NCI-H128 (cell line): ENCODE measurements around the gene NTN1.
"Not testable (repeated sequence)": the region's sequence is repeated elsewhere in the genome, so short reads cannot be mapped to it uniquely, and the experiment has no call there.

Experiments used
- DNase-seq: peaks from one replicate; lab custom pipeline; 2025; ENCODE audit not compliant: unreplicated experiment; lab: John Stamatoyannopoulos, UW

Gene NTN1

GRCh38 chr17:9080296-9080914 is 59.1 kb downstream of the NTN1 start:
- no peak for DNase-seq

GRCh38 chr17:9080983-9081382 is 59.7 kb downstream of the NTN1 start:
- DNase-seq: no peak

GRCh38 chr17:9086577-9086976 is 65.3 kb downstream of the NTN1 start:
- DNase-seq: no peak

GRCh38 chr17:9087921-9088320 is 66.6 kb downstream of the NTN1 start:
- no peak for DNase-seq

GRCh38 chr17:9090641-9091096 is 69.4 kb downstream of the NTN1 start:
- no peak for DNase-seq

- DNase-seq: no peak
Measured at GRCh38 chr17:9094193-9094592, 72.9 kb downstream of the NTN1 start.

- DNase-seq: no peak
Measured at GRCh38 chr17:9095390-9095789, 74.1 kb downstream of the NTN1 start.

- no peak for DNase-seq
Measured at GRCh38 chr17:9098242-9098825, 77.0 kb downstream of the NTN1 start.

GRCh38 chr17:9101356-9101755 is 80.0 kb downstream of the NTN1 start:
- no peak for DNase-seq

GRCh38 chr17:9103193-9103592 is 81.9 kb downstream of the NTN1 start:
- not testable (repeated sequence) for DNase-seq

GRCh38 chr17:9104370-9105041 is 83.2 kb downstream of the NTN1 start:
- no peak for DNase-seq

- DNase-seq: no peak
Measured at GRCh38 chr17:9105068-9105868, 84.0 kb downstream of the NTN1 start.

- not testable (repeated sequence) for DNase-seq
Measured at GRCh38 chr17:9106278-9106677, 85.0 kb downstream of the NTN1 start.

GRCh38 chr17:9107527-9107926 is 86.2 kb downstream of the NTN1 start:
- DNase-seq: no peak

GRCh38 chr17:9108146-9108545 is 86.8 kb downstream of the NTN1 start:
- no peak for DNase-seq

GRCh38 chr17:9109933-9110332 is 88.6 kb downstream of the NTN1 start:
- no peak for DNase-seq

GRCh38 chr17:9110501-9110900 is 89.2 kb downstream of the NTN1 start:
- DNase-seq: no peak

- DNase-seq: no peak
Measured at GRCh38 chr17:9115214-9116191, 94.2 kb downstream of the NTN1 start.

GRCh38 chr17:9116311-9116835 is 95.1 kb downstream of the NTN1 start:
- no peak for DNase-seq

- no peak for DNase-seq
Measured at GRCh38 chr17:9116861-9117568, 95.7 kb downstream of the NTN1 start.
